Measurements from ENCODE around the gene SLC39A5. TPM values are rescaled to one million over a fixed set of nuclear protein-coding genes. Genes with fewer than 3 reads are reported as not detected.
"Not testable (repeated sequence)": the region's sequence is repeated elsewhere in the genome, so short reads cannot be mapped to it uniquely, and the experiment has no call there.

The SLC39A5 gene
- total RNA-seq, 2 donors from 2014 or later = 306 to 333 TPM

DNA sequence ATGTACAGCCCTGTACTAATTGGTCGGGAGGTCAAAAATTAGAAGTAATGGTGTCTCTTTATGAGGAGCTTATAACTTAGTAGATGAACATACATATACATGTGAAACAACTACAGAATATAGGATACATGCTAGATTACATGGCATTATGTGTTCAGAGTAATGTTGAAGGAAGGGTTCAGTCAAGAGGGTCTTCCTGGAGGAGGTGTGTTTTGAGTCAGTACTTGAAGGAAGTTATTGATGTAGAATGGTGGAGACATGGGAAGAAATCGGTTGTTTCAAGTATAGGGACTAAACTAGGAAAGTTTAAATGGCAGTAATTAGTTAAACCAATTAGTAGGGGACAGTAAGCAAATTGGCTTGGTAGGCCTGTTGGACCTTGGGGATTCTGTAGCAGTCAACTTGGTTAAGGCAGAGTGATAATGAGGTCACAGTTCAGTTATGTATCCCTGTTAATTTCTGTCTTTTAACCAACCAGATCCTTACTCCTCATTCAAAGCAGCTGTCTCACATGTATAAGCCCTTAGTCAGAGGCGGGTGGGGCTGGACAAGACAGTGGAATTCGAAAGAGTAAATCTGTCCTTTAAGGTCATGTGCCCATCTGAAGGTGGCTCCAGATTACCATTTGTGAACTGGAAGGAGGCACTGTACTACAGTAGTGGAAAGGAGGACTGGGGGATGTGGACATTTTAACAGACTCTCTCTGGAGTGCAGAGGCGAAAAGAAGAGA, 31.8 kb downstream of the SLC39A5 start:
- no peaks in the 10 kb centered on the region for H3K36me3 ChIP-seq (replicated peaks in 1 of 2; ENCODE audit: insufficient read depth in 1 of 2, low read depth in 2 of 2)
- WGBS, 2 donors = 82 to 83% methylated on average over 5 of the region's 5 CpGs
- TF ChIP-seq, protein P1, sequence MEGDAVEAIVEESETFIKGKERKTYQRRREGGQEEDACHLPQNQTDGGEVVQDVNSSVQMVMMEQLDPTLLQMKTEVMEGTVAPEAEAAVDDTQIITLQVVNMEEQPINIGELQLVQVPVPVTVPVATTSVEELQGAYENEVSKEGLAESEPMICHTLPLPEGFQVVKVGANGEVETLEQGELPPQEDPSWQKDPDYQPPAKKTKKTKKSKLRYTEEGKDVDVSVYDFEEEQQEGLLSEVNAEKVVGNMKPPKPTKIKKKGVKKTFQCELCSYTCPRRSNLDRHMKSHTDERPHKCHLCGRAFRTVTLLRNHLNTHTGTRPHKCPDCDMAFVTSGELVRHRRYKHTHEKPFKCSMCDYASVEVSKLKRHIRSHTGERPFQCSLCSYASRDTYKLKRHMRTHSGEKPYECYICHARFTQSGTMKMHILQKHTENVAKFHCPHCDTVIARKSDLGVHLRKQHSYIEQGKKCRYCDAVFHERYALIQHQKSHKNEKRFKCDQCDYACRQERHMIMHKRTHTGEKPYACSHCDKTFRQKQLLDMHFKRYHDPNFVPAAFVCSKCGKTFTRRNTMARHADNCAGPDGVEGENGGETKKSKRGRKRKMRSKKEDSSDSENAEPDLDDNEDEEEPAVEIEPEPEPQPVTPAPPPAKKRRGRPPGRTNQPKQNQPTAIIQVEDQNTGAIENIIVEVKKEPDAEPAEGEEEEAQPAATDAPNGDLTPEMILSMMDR (IDR thresholded peaks at IDR 0.05) = no peak
- TF ChIP-seq POLR2A (IDR thresholded peaks at IDR 0.05) = no peak
- no peak overlapping the region for H3K27ac ChIP-seq
- DNase-seq (no peak), ATAC-seq (no peak)
- no peaks in the 10 kb centered on the region for H3K9me3 ChIP-seq
- intact Hi-C loops (cut with DNase I) = no loop called here
- no peaks in the 10 kb centered on the region for H3K27me3 ChIP-seq
- peaks cover 19% of the 10 kb centered on the region for H3K4me1 ChIP-seq
- no peak overlapping the region for H3K4me3 ChIP-seq

DNA sequence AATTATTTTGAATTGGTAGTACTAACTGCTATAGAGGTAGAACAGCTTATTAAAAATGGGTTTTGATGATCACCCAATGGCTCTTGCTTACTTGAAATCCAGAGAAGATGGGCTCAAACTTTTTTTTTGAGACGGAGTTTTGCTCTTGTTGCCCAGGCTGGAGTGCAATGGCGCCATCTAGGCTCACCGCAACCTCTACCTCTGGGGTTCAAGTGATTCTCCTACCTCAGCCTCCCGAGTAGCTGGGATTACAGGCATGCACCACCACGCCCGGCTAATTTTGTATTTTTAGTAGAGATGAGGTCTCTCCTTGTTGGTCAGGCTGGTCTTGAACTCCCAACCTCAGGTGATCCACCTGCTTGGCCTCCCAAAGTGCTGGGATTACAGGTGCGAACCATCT, 33.1 kb downstream of the SLC39A5 start:
- not testable (repeated sequence) for DNase-seq, H3K27me3 ChIP-seq
- 86 to 93% methylated on average over 7 of the region's 7 CpGs for WGBS, 2 donors

DNA sequence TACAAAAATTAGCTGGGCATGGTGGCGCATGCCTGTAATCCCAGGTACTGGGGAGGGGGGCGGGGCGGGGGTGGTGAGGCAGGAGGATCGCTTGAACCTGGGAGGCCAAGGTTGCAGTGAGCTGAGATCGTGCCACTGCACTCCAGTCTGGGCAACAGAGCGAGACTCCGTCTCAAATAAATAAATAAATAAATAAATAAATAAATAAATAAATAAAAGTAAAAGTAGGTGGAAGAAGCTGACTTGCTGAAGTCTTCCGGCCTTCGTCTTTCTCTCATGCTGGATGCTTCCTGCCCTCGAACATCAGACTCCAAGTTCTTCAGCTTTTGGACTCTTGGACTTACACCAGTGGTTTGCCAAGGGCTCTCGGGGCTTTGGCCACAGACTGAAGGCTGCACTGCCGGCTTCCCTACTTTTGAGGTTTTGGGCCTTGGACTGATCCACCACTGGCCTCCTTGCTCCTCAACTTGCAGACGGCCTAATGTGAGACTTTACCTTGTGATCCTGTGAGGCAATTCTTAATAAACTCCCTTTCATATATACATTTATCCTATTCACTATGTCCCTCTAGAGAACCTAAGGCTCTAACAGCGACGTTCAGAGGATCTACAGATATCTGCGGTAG, 36.3 kb downstream of the SLC39A5 start:
- peak overlapping the region; percentile 92 to 100 (median 98) for H3K27ac ChIP-seq
- H3K27me3 ChIP-seq; ATAC-seq; DNase-seq; H3K36me3 ChIP-seq (replicated peaks in 1 of 2; ENCODE audit: insufficient read depth in 1 of 2, low read depth in 2 of 2); intact Hi-C loops (cut with DNase I); H3K9me3 ChIP-seq: not testable (repeated sequence)
- WGBS, 2 donors = 46 to 47% methylated on average over 16 of the region's 16 CpGs
- peak overlapping the region; percentile 30 to 36 for H3K4me3 ChIP-seq
- H3K4me1 ChIP-seq = peaks cover 15% of the 10 kb centered on the region

More for the DNA sequence above, 33.1 kb downstream of the SLC39A5 start:
- peaks cover 16% of the 10 kb centered on the region for H3K4me1 ChIP-seq
- H3K27ac ChIP-seq; H3K9me3 ChIP-seq; intact Hi-C loops (cut with DNase I); H3K36me3 ChIP-seq (replicated peaks in 1 of 2; ENCODE audit: insufficient read depth in 1 of 2, low read depth in 2 of 2); H3K4me3 ChIP-seq; ATAC-seq: not testable (repeated sequence)

DNA sequence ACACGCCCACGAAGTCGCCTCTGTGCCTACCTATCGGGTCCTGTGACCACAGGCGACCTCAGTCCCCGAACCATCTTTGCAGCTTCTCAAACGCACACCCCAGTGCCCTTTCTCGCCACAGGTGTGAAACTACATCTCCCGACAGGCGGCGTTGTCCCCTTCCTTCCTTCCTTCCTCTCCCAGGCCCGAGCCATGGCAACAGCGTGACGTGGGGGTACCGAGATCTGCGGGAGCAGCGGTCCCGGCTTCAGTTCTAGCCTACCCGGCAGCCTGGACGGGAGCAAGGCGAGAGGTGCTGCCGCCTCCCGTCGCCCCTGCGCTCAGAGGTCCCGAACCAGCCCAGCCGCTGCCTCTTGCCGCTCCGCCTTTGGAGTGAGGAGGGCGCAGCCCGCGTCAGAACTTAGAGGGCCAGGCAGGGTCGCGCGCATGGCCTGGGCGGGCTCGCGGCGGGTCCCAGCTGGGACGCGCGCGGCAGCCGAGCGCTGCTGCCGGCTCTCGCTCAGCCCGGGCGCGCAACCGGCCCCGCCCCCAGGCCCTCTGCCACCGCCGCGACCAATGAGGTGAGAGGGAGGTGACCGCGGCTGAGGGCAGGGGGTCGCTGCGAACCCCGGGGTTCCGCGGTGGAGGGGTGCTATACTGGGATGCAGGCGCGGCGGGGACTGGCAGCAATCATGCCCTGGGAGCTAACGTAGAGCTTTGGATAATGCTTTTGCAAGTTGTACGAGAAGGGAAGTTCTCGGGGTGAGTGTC, 37.0 kb downstream of the SLC39A5 start, which contains the start of gene COQ10A:
Gene COQ10A, plus strand, starts transcription at position 250 of the 750 bp plus-strand sequence. Its CDS starts 177 bp downstream, at position 427.
- H3K27ac ChIP-seq = peak within 1 kb of the TSS; percentile 92 to 100 (median 98)
- H3K9me3 ChIP-seq = no peaks in the 10 kb centered on the region
- peaks cover 15% of the 10 kb centered on the region for H3K4me1 ChIP-seq
- DNase-seq (peak; percentile 91 to 94 (median 92)), ATAC-seq (peak; percentile 94)
- peak within 1 kb of the TSS; percentile 30 to 36 for H3K4me3 ChIP-seq
- WGBS, 2 donors = 0 to 2% methylated on average over 16 to 68 of the region's 68 CpGs
- peaks cover 0 to 3% of the 10 kb centered on the region in 2 donors for H3K36me3 ChIP-seq (replicated peaks in 1 of 2; ENCODE audit: insufficient read depth in 1 of 2, low read depth in 2 of 2)
- TF ChIP-seq POLR2A (IDR thresholded peaks at IDR 0.05) = peak; percentile 94 to 97 (median 96)
- TF ChIP-seq, protein P1 (IDR thresholded peaks at IDR 0.05) = peak; percentile 51 to 90 (median 80)
- no peaks in the 10 kb centered on the region for H3K27me3 ChIP-seq
- intact Hi-C loops (cut with DNase I) = no loop called here

DNA sequence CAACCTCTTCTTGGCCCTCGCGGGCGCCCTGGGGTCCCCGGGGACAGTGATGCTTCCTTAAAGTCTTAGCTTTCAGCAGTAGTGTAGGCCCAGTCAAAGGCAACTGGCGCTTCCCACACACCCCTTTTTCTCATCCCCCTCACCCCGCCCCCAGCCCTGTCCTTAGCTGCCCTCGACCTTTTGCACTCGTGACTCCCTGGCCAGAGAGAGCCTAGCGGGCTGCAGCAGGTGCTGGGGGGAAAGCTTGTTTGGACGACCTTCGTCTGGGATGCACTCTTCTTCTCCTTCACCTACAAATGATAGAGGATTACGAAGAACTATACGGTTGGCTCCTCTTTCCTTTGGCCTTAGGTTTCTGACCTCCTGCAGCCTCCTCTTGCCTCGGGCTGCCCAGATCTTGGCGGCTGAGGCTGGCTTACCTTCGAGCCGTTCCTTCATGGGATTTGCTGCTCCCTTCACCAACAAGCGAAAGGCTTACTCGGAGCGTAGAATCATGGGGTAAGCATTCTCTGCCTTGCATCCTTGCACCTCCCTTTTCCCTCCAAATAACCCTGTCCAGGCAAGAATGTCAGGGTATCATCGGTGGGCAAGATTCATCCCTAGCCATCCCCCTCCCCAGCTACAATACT, 37.7 kb downstream of the SLC39A5 start:
- intact Hi-C loops (cut with DNase I) = no loop called here
- ATAC-seq (peak; percentile 20), DNase-seq (peak; percentile 29 to 45 (median 34))
- peaks cover 0 to 3% of the 10 kb centered on the region in 2 donors for H3K36me3 ChIP-seq (replicated peaks in 1 of 2; ENCODE audit: insufficient read depth in 1 of 2, low read depth in 2 of 2)
- WGBS, 2 donors = 13 to 16% methylated on average over 14 to 21 of the region's 21 CpGs
- H3K27me3 ChIP-seq = no peaks in the 10 kb centered on the region
- no peak for TF ChIP-seq POLR2A (IDR thresholded peaks at IDR 0.05)
- TF ChIP-seq, protein P1 (IDR thresholded peaks at IDR 0.05) = no peak
- H3K4me3 ChIP-seq = peak overlapping the region; percentile 30 to 36
- no peaks in the 10 kb centered on the region for H3K9me3 ChIP-seq
- peaks cover 15% of the 10 kb centered on the region for H3K4me1 ChIP-seq
- H3K27ac ChIP-seq = peak overlapping the region; percentile 92 to 100 (median 98)
